CD8-positive, alpha-beta memory T cell (primary cell): ENCODE data around the gene C4orf50. TPM values are rescaled to one million over a fixed set of nuclear protein-coding genes. Genes with fewer than 3 reads are reported as not detected.

Experiments
- CTCF ChIA-PET: fragments of 350-600 bp; sonication (Branson Sonifier 250); formaldehyde crosslinking; loops from one replicate; lab custom pipeline; 2021; ENCODE audit warnings: antibody characterized with exemption; lab: Charles Lee
- POLR2A ChIA-PET: fragments of 350-600 bp; sonication (Branson Sonifier 250); formaldehyde crosslinking; loops from one replicate; lab custom pipeline; 2021; ENCODE audit warnings: antibody characterized with exemption; lab: Charles Lee
- DNase-seq, 5 donors: peaks; one replicate each; pipeline versions ENCODE4 v3.0.0 to v3.0.0-alpha.2; 2020 to 2022; ENCODE audit warnings: mixed read lengths in 1 of 5
- H3K27ac ChIP-seq: one replicate; pipeline ENCODE4 v1.7.0; 2013; ENCODE audit warnings: low read depth, mild to moderate bottlenecking, low read length, moderate library complexity
- H3K27me3 ChIP-seq: 2 replicates; pipeline ENCODE4 v1.7.0; 2013; ENCODE audit warnings: low read length, mild to moderate bottlenecking; ENCODE audit not compliant: insufficient read depth, poor library complexity, severe bottlenecking
- H3K36me3 ChIP-seq: 2 replicates; pipeline ENCODE4 v1.7.0; 2013; ENCODE audit warnings: mild to moderate bottlenecking, low read length, moderate library complexity; ENCODE audit not compliant: insufficient read depth
- H3K4me1 ChIP-seq: 2 replicates; pipeline ENCODE4 v1.7.0; 2013; ENCODE audit warnings: mild to moderate bottlenecking, low read length, moderate library complexity; ENCODE audit not compliant: insufficient read depth
- H3K4me3 ChIP-seq: 2 replicates; pipeline ENCODE4 v1.7.0; 2013; ENCODE audit warnings: mild to moderate bottlenecking, low read length
- H3K9me3 ChIP-seq: 2 replicates; pipeline ENCODE4 v1.7.0; 2013; ENCODE audit warnings: mild to moderate bottlenecking, low read length
- H3K27ac Mint-ChIP-seq, 8 donors: one replicate each; pipeline ENCODE4 v1.8.0; 2020 to 2021; ENCODE audit warnings: mixed read lengths in 8 of 8, mild to moderate bottlenecking in 6 of 8, inconsistent platforms in 3 of 8, moderate library complexity in 3 of 8
- H3K27me3 Mint-ChIP-seq, 2 donors: one replicate each; pipeline ENCODE4 v1.8.0; 2020 to 2021; ENCODE audit warnings: mixed read lengths in 2 of 2, mild to moderate bottlenecking in 1 of 2, moderate library complexity in 1 of 2
- H3K36me3 Mint-ChIP-seq, 3 donors: one replicate each; pipeline ENCODE4 v1.8.0; 2020 to 2021; ENCODE audit warnings: mixed read lengths in 3 of 3, inconsistent platforms in 1 of 3, mild to moderate bottlenecking in 1 of 3
- H3K4me1 Mint-ChIP-seq, 3 donors: one replicate each; pipeline ENCODE4 v1.8.0; 2020 to 2021; ENCODE audit warnings: mixed read lengths in 3 of 3, inconsistent platforms in 1 of 3, mild to moderate bottlenecking in 1 of 3
- H3K4me3 Mint-ChIP-seq, 7 donors: one replicate each; pipeline ENCODE4 v1.8.0; 2020 to 2021; ENCODE audit warnings: mixed read lengths in 7 of 7, mild to moderate bottlenecking in 6 of 7, moderate library complexity in 4 of 7, inconsistent platforms in 2 of 7
- H3K9me3 Mint-ChIP-seq, 5 donors: one replicate each; pipeline ENCODE4 v1.8.0; 2020 to 2022; ENCODE audit warnings: mixed read lengths in 5 of 5, mild to moderate bottlenecking in 3 of 5, moderate library complexity in 2 of 5, inconsistent platforms in 1 of 5
- polyA plus RNA-seq: library from polyadenylated mRNA; unstranded; fragments of 300-500 nt; fragmentation: Illumina TruSeq; gene quantifications from one replicate; pipeline ENCODE4 v1.2.3, GENCODE V29; 2021
- total RNA-seq, 2 experiments: library from RNA; stranded (reverse); gene quantifications; one replicate each; pipeline ENCODE4 v1.2.3, GENCODE V29; 2021

Gene C4orf50
- total and polyA plus RNA-seq, 3 experiments from 2014 or later = 0.08 to 0.37 (median 0.24) TPM

DNA sequence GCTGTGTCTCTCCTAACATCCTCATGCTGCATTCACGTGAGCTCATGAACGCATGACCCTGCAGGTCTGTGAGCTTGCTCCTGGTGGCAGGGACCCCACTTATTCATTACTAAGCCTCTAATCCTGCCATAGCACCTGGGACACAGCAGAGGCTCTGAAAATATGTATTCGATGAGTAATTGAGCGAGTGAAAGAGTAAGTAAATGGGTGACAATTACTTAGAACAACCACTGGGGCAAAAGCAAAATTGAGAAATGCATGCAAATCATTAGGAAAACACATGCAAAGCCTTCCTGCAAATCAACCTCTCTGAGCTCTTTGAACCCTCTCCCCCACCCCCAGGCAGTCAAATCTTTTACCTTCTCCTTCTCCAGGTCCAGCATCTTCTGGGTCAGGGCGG is 23.6 kb upstream of the C4orf50 start:
- no peak overlapping the region for H3K4me3 Mint-ChIP-seq
- no peaks in the 10 kb centered on the region for H3K36me3 Mint-ChIP-seq
- no peaks in the 10 kb centered on the region for H3K36me3 ChIP-seq
- H3K9me3 ChIP-seq = no peaks in the 10 kb centered on the region
- H3K27me3 Mint-ChIP-seq = peaks cover 2 to 3% of the 10 kb centered on the region in 2 donors
- H3K4me1 Mint-ChIP-seq = peaks cover 0 to 13% (median 0%) of the 10 kb centered on the region in 3 donors
- H3K27ac ChIP-seq = no peak overlapping the region
- H3K4me1 ChIP-seq = no peaks in the 10 kb centered on the region
- ChIA-PET CTCF (no interaction called here), POLR2A (no interaction called here)
- no peak for DNase-seq
- no peak overlapping the region for H3K27ac Mint-ChIP-seq
- no peak overlapping the region for H3K4me3 ChIP-seq
- H3K27me3 ChIP-seq = no peaks in the 10 kb centered on the region
- H3K9me3 Mint-ChIP-seq = no peaks in the 10 kb centered on the region

DNA sequence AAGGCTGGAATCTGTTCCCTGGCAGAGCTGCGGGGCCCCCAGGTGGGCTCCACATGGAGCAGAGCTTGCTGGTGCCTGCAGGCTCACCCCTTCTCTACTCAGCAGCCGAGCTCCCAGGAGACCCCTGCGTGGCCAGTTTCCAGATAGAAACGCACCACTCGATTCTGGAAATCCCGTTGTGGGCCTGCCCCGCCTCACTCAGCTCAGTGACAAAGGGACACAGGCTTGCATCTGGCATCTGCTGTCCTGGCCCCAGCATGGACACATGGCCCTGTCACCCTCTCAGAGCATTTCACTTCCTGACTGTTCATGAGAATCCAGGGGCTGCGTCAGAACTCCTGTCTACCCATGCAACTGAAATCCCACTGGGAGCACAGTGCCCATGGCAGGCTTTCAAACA is 20.5 kb upstream of the C4orf50 start:
- no peaks in the 10 kb centered on the region for H3K4me1 Mint-ChIP-seq
- Histone ChIP-seq H3K36me3 (no peaks in the 10 kb centered on the region), H3K27ac (no peak overlapping the region), H3K9me3 (no peaks in the 10 kb centered on the region), H3K4me1 (no peaks in the 10 kb centered on the region), H3K4me3 (no peak overlapping the region), H3K27me3 (no peaks in the 10 kb centered on the region)
- POLR2A ChIA-PET = no interaction called here
- H3K9me3 Mint-ChIP-seq = no peaks in the 10 kb centered on the region
- H3K36me3 Mint-ChIP-seq = peaks cover 0 to 1% (median 0%) of the 10 kb centered on the region in 3 donors
- H3K4me3 Mint-ChIP-seq = no peak overlapping the region
- CTCF ChIA-PET = no interaction called here
- H3K27ac Mint-ChIP-seq = peak overlapping the region in 1 of 8 donors; percentile 17
- DNase-seq = no peak
- peaks cover 0 to 2% of the 10 kb centered on the region in 2 donors for H3K27me3 Mint-ChIP-seq

- Mint-ChIP-seq H3K9me3 (no peaks in the 10 kb centered on the region), H3K4me1 (no peaks in the 10 kb centered on the region), H3K36me3 (peaks cover 0 to 4% (median 1%) of the 10 kb centered on the region in 3 donors), H3K4me3 (no peak overlapping the region), H3K27me3 (no peaks in the 10 kb centered on the region), H3K27ac (no peak overlapping the region)
- Histone ChIP-seq H3K9me3 (no peaks in the 10 kb centered on the region), H3K4me3 (no peak overlapping the region), H3K4me1 (no peaks in the 10 kb centered on the region), H3K36me3 (no peaks in the 10 kb centered on the region), H3K27me3 (no peaks in the 10 kb centered on the region), H3K27ac (no peak overlapping the region)
- DNase-seq = no peak
- CTCF ChIA-PET = interaction anchor here (0.7 kb wide), 1 partner anchor 16 kb away, joined by 3 read pairs; no protein-coding TSS in a partner anchor
- POLR2A ChIA-PET = no interaction called here
Observed at GRCh38 chr4:6035786-6036185, 17.6 kb upstream of the C4orf50 start.

DNA sequence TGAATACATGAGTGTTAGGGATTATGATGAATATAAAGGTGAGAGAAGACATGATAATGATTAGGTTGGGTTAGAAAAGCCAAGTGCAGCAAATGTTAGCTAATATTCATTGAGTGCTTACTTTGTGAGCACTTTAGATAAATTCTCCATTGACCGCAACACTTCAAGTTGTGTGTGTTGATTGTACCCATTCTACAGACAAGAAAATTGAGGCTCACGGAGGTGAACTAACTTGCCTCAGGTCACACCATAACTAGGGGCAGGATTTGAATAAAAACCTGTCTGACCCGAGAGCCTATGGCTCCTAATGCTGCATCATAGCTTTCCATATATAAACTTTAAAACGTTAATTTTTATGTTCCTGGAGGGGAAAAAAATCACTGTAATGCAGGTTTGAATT is 15.2 kb upstream of the C4orf50 start:
- Mint-ChIP-seq H3K4me3 (no peak overlapping the region), H3K36me3 (peaks cover 0 to 7% (median 4%) of the 10 kb centered on the region in 3 donors), H3K9me3 (no peaks in the 10 kb centered on the region), H3K27me3 (no peaks in the 10 kb centered on the region), H3K4me1 (no peaks in the 10 kb centered on the region), H3K27ac (peak overlapping the region in 1 of 8 donors; percentile 20)
- ChIA-PET POLR2A (no interaction called here), CTCF (no interaction called here)
- H3K9me3 ChIP-seq = no peaks in the 10 kb centered on the region
- no peaks in the 10 kb centered on the region for H3K27me3 ChIP-seq
- DNase-seq = no peak
- H3K4me3 ChIP-seq = no peak overlapping the region
- no peaks in the 10 kb centered on the region for H3K36me3 ChIP-seq
- H3K27ac ChIP-seq = no peak overlapping the region
- H3K4me1 ChIP-seq = no peaks in the 10 kb centered on the region

- Histone ChIP-seq H3K4me3 (no peak overlapping the region), H3K4me1 (no peaks in the 10 kb centered on the region), H3K27me3 (no peaks in the 10 kb centered on the region), H3K27ac (no peak overlapping the region), H3K9me3 (no peaks in the 10 kb centered on the region), H3K36me3 (no peaks in the 10 kb centered on the region)
- CTCF ChIA-PET = no interaction called here
- H3K27ac Mint-ChIP-seq = peak overlapping the region in 1 of 8 donors; percentile 62
- no peaks in the 10 kb centered on the region for H3K9me3 Mint-ChIP-seq
- DNase-seq = no peak
- peaks cover 0 to 7% (median 4%) of the 10 kb centered on the region in 3 donors for H3K36me3 Mint-ChIP-seq
- no peaks in the 10 kb centered on the region for H3K4me1 Mint-ChIP-seq
- POLR2A ChIA-PET = no interaction called here
- no peaks in the 10 kb centered on the region for H3K27me3 Mint-ChIP-seq
- H3K4me3 Mint-ChIP-seq = no peak overlapping the region
Observed at GRCh38 chr4:6032249-6033244, 14.3 kb upstream of the C4orf50 start.

- H3K9me3 Mint-ChIP-seq = no peaks in the 10 kb centered on the region
Observed at GRCh38 chr4:6031846-6032245, 13.6 kb upstream of the C4orf50 start.

DNA sequence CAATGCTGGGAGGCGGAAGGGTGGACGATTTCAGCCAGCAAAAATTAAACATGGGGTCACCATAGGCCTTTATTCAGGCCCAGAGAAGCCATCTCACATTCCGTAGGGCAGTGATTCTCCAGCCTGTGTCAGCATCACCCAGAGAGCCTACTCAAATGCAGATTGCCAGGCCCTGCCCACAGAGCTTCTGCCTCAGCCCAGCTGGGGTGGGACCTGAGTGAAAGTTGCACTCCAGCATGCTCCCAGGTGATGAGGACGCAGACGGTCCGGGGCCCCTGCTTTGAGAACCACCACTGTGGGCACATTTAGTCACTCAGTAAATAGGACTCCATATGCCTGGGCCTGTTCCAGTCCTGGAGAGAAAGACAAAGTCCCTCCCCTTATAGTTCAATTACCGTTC is 12.4 kb upstream of the C4orf50 start:
- H3K9me3 Mint-ChIP-seq = no peaks in the 10 kb centered on the region
- Histone ChIP-seq H3K36me3 (no peaks in the 10 kb centered on the region), H3K9me3 (no peaks in the 10 kb centered on the region), H3K4me3 (no peak overlapping the region), H3K27ac (no peak overlapping the region), H3K27me3 (no peaks in the 10 kb centered on the region), H3K4me1 (no peaks in the 10 kb centered on the region)
- ChIA-PET CTCF (no interaction called here), POLR2A (no interaction called here)
- DNase-seq = no peak
- no peaks in the 10 kb centered on the region for H3K27me3 Mint-ChIP-seq
- peaks cover 2 to 7% (median 4%) of the 10 kb centered on the region in 3 donors for H3K36me3 Mint-ChIP-seq
- H3K27ac Mint-ChIP-seq = no peak overlapping the region
- no peaks in the 10 kb centered on the region for H3K4me1 Mint-ChIP-seq
- H3K4me3 Mint-ChIP-seq = no peak overlapping the region

More at GRCh38 chr4:6031846-6032245, 13.6 kb upstream of the C4orf50 start:
- Histone ChIP-seq H3K27me3 (no peaks in the 10 kb centered on the region), H3K27ac (no peak overlapping the region), H3K36me3 (no peaks in the 10 kb centered on the region), H3K4me3 (no peak overlapping the region), H3K4me1 (no peaks in the 10 kb centered on the region), H3K9me3 (no peaks in the 10 kb centered on the region)
- Mint-ChIP-seq H3K4me3 (no peak overlapping the region), H3K4me1 (no peaks in the 10 kb centered on the region), H3K27ac (no peak overlapping the region), H3K36me3 (peaks cover 1 to 7% (median 4%) of the 10 kb centered on the region in 3 donors), H3K27me3 (no peaks in the 10 kb centered on the region)
- ChIA-PET CTCF (no interaction called here), POLR2A (no interaction called here)
- DNase-seq = no peak

GRCh38 chr4:6029254-6029653 is 11.0 kb upstream of the C4orf50 start:
- H3K27me3 Mint-ChIP-seq = no peaks in the 10 kb centered on the region
- H3K9me3 Mint-ChIP-seq = no peaks in the 10 kb centered on the region
- Histone ChIP-seq H3K4me1 (no peaks in the 10 kb centered on the region), H3K4me3 (no peak overlapping the region), H3K36me3 (no peaks in the 10 kb centered on the region), H3K27ac (no peak overlapping the region), H3K27me3 (no peaks in the 10 kb centered on the region), H3K9me3 (no peaks in the 10 kb centered on the region)
- H3K36me3 Mint-ChIP-seq = peaks cover 2 to 5% (median 4%) of the 10 kb centered on the region in 3 donors
- no peak for DNase-seq
- CTCF ChIA-PET = no interaction called here
- no peak overlapping the region for H3K27ac Mint-ChIP-seq
- H3K4me3 Mint-ChIP-seq = no peak overlapping the region
- H3K4me1 Mint-ChIP-seq = no peaks in the 10 kb centered on the region
- POLR2A ChIA-PET = no interaction called here
